HPDE6-E6E7 (cell line): ENCODE data around the gene TBC1D23.
A peak's percentile ranks its signal among the peaks of the same experiment; 100 is the strongest.
"Not testable (repeated sequence)": the region's sequence is repeated elsewhere in the genome, so short reads cannot be mapped to it uniquely, and the experiment has no call there.

Experiments
- DNase-seq: peaks from one replicate; pipeline ENCODE4 v3.0.0; 2011; ENCODE audit warnings: missing footprints; ENCODE audit errors: extremely low spot score

The TBC1D23 gene

GRCh38 chr3:100256731-100257151 is 4.1 kb upstream of the TBC1D23 start:
- DNase-seq = no peak

- DNase-seq = no peak
These were observed 3.2 kb upstream of the TBC1D23 start for GRCh38 chr3:100257586-100257985.

- no peak for DNase-seq
These were observed 609 bp upstream of the TBC1D23 start for GRCh38 chr3:100260081-100260684.

- no peak for DNase-seq
These were observed 702 bp downstream of the TBC1D23 start for GRCh38 chr3:100261485-100261903.

- not testable (repeated sequence) for DNase-seq
These were observed 2.1 kb downstream of the TBC1D23 start for GRCh38 chr3:100262925-100263324.

- no peak for DNase-seq
These were observed 2.8 kb downstream of the TBC1D23 start for GRCh38 chr3:100263583-100263982.

GRCh38 chr3:100264242-100264641 is 3.5 kb downstream of the TBC1D23 start:
- DNase-seq = no peak

- no peak for DNase-seq
These were observed 4.2 kb downstream of the TBC1D23 start for GRCh38 chr3:100265016-100265415.

- no peak for DNase-seq
These were observed 5.7 kb downstream of the TBC1D23 start for GRCh38 chr3:100266531-100266930.

- DNase-seq = no peak
These were observed 7.4 kb downstream of the TBC1D23 start for GRCh38 chr3:100268156-100268555.

- no peak for DNase-seq
These were observed 8.2 kb downstream of the TBC1D23 start for GRCh38 chr3:100269001-100269400.

- DNase-seq = peak; percentile 76
These were observed 8.8 kb downstream of the TBC1D23 start for GRCh38 chr3:100269410-100270214.

- no peak for DNase-seq
These were observed 9.4 kb downstream of the TBC1D23 start for GRCh38 chr3:100270215-100270583.

- DNase-seq = no peak
These were observed 10.7 kb downstream of the TBC1D23 start for GRCh38 chr3:100271522-100271921.

- DNase-seq = not testable (repeated sequence)
These were observed 12.2 kb downstream of the TBC1D23 start for GRCh38 chr3:100272797-100273611.

GRCh38 chr3:100274361-100274760 is 13.6 kb downstream of the TBC1D23 start:
- no peak for DNase-seq

GRCh38 chr3:100277255-100277800 is 16.5 kb downstream of the TBC1D23 start:
- no peak for DNase-seq

GRCh38 chr3:100278910-100279309 is 18.1 kb downstream of the TBC1D23 start:
- no peak for DNase-seq

- no peak for DNase-seq
These were observed 27.6 kb downstream of the TBC1D23 start for GRCh38 chr3:100288288-100288894.

GRCh38 chr3:100289339-100289738 is 28.5 kb downstream of the TBC1D23 start:
- no peak for DNase-seq

- DNase-seq = no peak
These were observed 34.3 kb downstream of the TBC1D23 start for GRCh38 chr3:100295089-100295488.

GRCh38 chr3:100297784-100298183 is 37.0 kb downstream of the TBC1D23 start:
- peak; percentile 7 for DNase-seq
